GM19239 (cell line): ENCODE results near the gene EGLN2.
A peak's percentile ranks its signal among the peaks of the same experiment; 100 is the strongest.
"Not testable (repeated sequence)": the region's sequence is repeated elsewhere in the genome, so short reads cannot be mapped to it uniquely, and the experiment has no call there.

ENCODE experiments used
- DNase-seq: peaks from one replicate; pipeline ENCODE4 v3.0.0; 2011; ENCODE audit warnings: low spot score; ENCODE audit not compliant: insufficient read length
- FAIRE-seq: peaks from 2 replicates; lab custom pipeline; 2011; peaks lifted over from hg19 to GRCh38; lab: Jason Lieb, UNC

EGLN2 gene

GRCh38 chr19:40800339-40800996 lies 1.5 kb downstream of the EGLN2 start:
- FAIRE-seq (no peak), DNase-seq (no peak)

DNA sequence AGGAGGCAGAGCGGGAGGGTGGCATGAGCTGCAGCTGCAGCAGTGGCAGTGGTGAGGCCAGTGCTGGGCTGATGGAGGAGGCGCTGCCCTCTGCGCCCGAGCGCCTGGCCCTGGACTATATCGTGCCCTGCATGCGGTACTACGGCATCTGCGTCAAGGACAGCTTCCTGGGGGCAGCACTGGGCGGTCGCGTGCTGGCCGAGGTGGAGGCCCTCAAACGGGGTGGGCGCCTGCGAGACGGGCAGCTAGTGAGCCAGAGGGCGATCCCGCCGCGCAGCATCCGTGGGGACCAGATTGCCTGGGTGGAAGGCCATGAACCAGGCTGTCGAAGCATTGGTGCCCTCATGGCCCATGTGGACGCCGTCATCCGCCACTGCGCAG lies 2.0 kb downstream of the EGLN2 start:
- FAIRE-seq, result no peak

DNA sequence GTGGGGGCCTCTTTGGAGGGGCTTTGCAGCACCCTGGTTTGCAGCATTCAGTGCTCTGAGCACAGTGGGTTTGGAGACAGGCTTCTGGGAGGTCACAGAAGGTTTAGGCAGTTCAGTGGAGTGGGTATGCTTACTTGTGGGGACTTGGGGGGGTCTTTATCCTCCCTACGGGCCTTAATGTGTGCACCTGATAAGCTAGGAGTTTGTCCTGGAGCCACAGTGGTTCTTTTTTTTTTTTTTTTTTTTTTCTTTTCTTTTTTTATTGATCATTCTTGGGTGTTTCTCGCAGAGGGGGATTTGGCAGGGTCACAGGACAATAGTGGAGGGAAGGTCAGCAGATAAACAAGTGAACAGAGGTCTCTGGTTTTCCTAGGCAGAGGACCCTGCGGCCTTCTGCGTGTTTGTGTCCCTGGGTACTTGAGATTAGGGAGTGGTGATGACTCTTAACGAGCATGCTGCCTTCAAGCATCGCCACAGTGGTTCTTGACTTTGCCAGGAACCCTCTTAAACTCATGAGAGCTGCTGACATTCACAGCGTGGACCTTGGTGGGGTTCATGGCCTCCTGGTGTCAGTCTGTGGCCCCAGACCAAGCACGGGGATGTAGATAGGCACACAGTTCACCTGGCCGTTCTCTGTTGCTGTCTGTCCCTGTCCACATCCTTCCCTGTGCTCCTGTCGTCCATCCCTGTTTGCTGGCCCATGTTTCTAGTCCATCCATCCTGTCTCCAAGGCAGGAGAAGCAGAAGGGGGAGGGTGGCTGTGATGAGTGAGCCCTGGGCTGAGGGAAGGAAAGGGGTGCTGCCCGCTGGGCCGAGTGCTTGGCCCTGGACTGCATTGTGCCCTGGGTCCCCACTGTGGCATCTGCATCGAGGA lies 2.7 kb downstream of the EGLN2 start:
- no peak for DNase-seq
- no peak for FAIRE-seq

More for the DNA sequence above, 2.0 kb downstream of the EGLN2 start:
- no peak for DNase-seq

DNA sequence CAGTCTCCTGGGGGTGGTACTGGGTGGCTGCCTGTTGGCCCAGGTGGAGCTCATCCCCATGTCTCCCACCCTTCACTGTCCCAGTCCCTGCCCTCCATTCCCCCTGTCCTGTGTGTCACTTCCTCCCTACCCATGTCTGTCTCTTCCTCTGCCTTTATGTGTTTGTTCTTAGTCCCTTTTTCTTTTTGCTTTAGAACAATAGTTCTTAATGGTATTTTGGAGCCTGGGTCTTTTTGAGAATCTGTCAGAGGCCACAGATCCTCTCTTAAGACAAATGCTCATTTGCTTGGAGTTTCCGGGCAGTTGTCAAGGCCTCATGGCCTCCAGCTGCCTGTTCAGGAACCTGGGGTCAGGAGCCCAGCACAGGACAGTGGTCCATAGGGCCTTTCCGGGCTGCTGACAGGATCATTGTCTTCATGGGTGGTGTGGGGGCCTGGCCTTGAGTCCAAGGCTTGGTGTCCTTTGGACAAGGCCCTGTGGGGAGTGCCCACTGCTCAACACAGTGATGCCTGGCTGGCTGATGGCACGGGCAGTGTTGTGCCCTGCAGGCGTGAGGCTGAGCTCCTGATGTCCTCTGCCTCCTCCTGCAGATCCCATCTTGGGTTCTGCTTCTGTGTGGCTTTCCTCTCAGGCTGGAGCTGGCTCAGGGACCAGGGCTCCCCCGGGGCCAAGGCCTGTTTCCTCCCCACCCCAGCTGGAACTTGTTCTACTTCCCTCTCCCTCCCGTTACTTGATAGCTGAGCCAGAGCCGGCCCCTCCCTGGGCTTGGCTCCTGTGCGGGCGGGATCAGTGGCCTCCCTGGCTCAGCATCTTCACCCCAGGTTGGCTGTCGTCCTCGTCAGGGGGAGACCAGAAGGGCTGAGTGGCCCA lies 3.5 kb downstream of the EGLN2 start:
- DNase-seq (no peak), FAIRE-seq (no peak)

GRCh38 chr19:40803170-40803856 lies 4.3 kb downstream of the EGLN2 start:
- DNase-seq, result no peak
- peak; percentile 28 for FAIRE-seq

DNA sequence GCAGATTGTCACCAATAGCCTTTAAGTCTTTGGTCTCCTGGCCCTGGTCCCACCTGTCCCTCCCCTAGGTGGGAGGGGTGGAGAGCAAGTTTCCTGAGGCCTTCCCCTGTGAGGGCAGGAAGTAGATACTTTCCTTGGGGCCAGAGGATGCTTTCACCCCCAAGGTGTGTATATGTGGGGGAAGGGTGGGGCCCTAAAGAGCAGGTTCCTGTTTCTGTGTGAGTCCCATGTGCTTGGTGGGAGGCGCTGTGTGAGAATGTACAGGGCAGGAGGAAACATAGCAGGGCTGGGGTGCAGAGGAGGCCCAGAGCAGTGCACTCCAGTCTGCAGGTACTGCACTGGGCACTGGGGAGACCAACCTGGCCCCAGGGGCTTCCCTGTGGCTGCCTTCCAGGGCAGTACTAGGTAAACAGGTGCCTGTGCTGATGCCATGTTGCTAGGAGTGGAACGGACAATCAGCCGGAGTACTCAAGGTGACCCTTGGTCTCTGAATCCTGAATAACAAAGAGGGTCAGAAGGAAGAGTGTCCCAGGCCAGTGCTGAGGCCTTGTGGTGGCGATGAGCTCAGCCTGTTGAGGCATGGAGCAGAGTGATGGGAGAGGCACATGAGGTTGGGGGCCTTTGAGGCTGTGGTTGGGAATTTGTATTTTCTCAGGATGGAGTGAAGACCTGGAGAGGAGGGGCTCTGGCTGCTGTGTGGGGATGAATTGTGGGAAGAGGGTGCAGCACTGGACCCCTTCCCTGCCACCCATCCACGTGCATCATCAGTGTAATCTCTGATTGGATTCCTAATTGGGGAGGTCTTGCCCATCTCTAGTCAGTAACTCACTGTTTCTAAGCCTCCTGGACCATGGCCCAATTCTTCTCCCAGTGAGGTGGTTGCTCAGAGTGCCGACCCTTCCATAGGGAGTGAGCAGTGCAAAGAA lies 5.1 kb downstream of the EGLN2 start:
- DNase-seq (peak; percentile 32), FAIRE-seq (peak; percentile 93)

- FAIRE-seq (no peak), DNase-seq (no peak)
Observed at GRCh38 chr19:40804783-40805242, 5.8 kb downstream of the EGLN2 start.

DNA sequence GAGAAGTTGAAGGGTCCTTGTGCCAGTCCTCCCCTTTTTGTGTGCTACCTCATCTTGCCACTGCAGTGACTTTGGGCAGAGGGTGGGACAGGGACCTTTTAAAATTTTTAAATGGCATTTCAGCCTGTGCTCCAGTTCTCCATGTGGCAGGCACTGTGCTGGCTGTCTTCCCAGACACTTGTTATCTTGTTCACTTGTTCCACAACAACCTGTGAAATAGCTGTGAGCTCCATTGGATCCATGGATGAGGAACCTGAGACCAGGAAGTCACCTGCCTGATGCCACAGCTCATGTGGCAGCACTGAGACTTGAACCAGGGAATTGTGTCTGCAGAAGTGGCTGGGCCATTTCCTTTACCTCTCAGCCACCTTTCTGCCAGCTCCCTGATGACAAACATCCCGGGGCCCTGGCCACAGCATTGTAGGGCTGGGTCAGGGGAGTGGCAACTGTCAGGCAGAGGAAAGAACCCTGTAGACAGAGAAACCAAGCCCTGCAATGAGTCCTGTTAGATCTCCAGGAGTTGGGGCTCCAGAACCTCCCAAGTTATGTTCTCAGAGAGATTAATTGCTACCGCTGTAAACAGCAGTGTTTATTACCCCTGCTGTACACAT lies 6.4 kb downstream of the EGLN2 start:
- FAIRE-seq (no peak), DNase-seq (no peak)

GRCh38 chr19:40806423-40807146 lies 7.6 kb downstream of the EGLN2 start:
- FAIRE-seq, result peak; percentile 66
- peak; percentile 75 for DNase-seq

DNA sequence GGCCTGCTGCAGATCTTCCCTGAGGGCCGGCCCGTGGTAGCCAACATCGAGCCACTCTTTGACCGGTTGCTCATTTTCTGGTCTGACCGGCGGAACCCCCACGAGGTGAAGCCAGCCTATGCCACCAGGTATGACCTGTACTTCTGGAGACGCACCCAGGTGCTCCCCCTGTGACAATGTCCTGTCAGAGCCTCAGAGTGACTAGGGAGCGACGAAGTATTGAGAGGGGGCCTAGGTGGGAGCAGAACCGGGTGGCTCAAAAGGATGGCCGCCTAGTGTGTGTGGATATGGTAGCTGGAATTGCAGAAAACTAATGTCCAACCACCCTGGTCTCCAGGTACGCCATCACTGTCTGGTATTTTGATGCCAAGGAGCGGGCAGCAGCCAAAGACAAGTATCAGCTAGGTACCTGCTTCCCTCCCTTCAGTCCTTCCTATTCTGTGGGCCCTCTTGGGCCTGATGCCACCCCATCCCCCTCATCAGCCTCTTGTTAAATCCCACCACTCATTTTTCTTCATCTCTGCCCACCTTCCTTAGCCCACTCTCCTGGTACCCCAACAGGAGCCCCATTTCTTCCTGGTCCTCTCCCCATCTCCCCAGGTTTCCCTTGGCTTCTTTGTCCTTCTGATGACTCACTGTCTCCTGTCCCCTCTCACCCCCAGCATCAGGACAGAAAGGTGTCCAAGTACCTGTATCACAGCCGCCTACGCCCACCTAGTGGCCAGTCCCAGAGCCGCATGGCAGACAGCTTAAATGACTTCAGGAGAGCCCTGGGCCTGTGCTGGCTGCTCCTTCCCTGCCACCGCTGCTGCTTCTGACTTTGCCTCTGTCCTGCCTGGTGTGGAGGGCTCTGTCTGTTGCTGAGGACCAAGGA lies 8.4 kb downstream of the EGLN2 start:
- DNase-seq (no peak), FAIRE-seq (no peak)

DNA sequence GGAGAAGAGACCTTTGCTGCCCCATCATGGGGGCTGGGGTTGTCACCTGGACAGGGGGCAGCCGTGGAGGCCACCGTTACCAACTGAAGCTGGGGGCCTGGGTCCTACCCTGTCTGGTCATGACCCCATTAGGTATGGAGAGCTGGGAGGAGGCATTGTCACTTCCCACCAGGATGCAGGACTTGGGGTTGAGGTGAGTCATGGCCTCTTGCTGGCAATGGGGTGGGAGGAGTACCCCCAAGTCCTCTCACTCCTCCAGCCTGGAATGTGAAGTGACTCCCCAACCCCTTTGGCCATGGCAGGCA lies 9.0 kb downstream of the EGLN2 start:
- FAIRE-seq (no peak), DNase-seq (no peak)

DNA sequence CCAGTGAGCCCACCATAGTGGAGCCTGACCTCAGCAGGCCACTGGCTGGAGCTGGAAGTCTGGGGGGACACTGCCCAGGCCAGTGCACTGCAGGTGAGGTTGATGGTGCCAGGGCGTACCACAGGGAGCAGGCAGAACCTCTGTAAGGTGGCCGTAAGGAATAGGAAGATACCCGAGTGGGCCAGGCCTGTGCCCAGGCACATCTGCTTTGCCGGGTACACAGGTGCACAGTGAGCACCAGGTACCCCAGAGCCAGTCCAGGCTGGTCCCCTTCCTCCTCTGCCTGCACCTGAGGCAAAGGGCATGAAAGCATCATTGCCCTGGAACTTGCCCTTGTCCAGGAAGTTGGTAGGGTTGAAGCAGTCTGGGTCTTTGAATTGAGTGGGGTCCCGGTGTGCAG lies 9.5 kb downstream of the EGLN2 start:
- FAIRE-seq (no peak), DNase-seq (no peak)

GRCh38 chr19:40809358-40810086 lies 10.5 kb downstream of the EGLN2 start:
- DNase-seq, result no peak
- FAIRE-seq, result no peak

DNA sequence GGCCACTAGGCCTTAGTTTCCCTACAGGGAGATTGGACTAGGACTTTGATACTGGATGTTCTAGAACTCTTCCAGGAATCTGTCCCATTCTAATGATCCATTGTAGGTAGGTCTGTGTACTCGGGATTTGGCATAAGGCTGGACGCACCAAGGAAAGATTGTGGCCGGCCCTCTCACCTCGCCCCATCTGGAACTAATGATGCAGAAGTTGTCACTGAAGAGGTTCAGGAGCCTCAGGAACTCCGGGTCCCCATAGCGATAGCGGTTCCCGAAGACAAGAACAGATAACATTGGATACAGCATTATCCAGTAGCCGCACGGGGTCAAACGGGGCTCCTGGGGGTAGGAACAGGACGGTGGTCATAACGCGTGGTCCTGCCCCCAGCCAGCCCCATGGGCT lies 11.2 kb downstream of the EGLN2 start:
- no peak for FAIRE-seq
- no peak for DNase-seq

DNA sequence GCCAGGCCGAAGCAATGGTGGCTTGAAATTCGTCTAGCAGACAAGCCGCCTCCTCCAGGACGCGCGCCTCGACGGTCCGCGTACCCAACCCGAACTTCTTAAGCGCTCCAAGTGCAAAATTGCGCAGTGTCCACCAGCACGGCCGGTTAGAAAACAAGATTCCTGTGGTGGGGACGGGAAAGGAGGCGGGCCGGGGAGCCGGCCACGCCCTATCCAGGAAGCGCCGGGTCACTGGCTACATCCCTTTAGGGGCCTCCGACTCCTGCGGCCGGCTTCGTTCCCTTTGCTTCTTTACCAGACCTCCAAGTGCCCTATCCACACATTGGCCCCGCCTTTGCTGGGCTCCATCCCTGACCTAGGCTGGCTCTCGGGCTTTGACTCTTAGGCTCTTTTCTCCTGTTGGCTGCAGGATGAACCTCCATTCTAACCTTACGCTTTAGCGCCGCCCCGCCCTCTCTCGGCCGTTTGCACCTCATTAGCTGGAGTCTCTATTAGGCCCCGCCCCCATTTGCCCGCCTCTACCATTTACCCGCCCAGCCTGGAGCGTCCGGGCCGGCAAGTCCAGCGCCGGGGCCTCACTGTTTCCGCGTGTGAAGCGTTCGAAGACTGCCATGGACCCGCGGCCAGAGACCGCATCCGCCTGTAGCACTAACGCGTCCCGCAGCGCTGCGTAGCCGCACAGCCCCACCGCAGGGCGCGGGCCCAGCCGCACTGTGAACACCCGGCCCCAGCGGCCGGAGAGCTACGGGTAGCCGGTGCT lies 11.8 kb downstream of the EGLN2 start:
- FAIRE-seq, result peak; percentile 84
- DNase-seq, result not testable (repeated sequence)
